ENCODE data around the gene MPRIP.

GRCh38 chr17:17080781-17081180 is 38.5 kb downstream of the MPRIP start:
- no peak for TF ChIP-seq POLR2A (IDR thresholded peaks at IDR 0.05)
- no peak for TF ChIP-seq CTCF (IDR thresholded peaks at IDR 0.05)
